Measurements from ENCODE around the gene AARS2.

AARS2 gene

GRCh38 chr6:44285552-44286284 lies 27.4 kb downstream of the AARS2 start:
- no CpG with 5 or more reads among the region's 25 CpGs for WGBS, 2 donors (ENCODE audit: extremely low coverage in 2 of 2, insufficient read length in 2 of 2, insufficient replicate concordance in 1 of 2)
- DNase-seq (ENCODE audit: low spot score), result no peak
- peaks cover 0 to 14% (median 4%) of the 10 kb centered on the region in 3 experiments for H3K27me3 ChIP-seq (ENCODE audit: control insufficient read depth in 3 of 3, insufficient read depth in 3 of 3, low read depth in 1 of 3, low read length in 3 of 3)

GRCh38 chr6:44284867-44285266 lies 28.3 kb downstream of the AARS2 start:
- Histone ChIP-seq H3K4me1 (ENCODE audit: control insufficient read depth in 2 of 2, insufficient read depth in 1 of 2, low read depth in 1 of 2, low read length in 2 of 2) (no peaks in the 10 kb centered on the region), H3K9me3 (replicated peaks in 1 of 2; ENCODE audit: control insufficient read depth in 2 of 2, insufficient read depth in 1 of 2, low read depth in 1 of 2, low read length in 2 of 2) (peaks cover 0 to 2% of the 10 kb centered on the region in 2 donors), H3K79me1 (ENCODE audit: low read depth, low read length) (no peaks in the 10 kb centered on the region), H3K14ac (ENCODE audit: low read length) (no peak overlapping the region), H2AK5ac (ENCODE audit: low read depth, low read length) (no peak overlapping the region), H3K18ac (ENCODE audit: low read length) (no peak overlapping the region), H2BK120ac (ENCODE audit: low read depth, low read length) (no peak overlapping the region), H3K27ac (replicated peaks; ENCODE audit: low read length) (no peak overlapping the region), H2BK12ac (ENCODE audit: low read length) (no peak overlapping the region), H3K9ac (ENCODE audit: low read depth, low read length, poor library complexity) (no peak overlapping the region), H2BK15ac (ENCODE audit: low read length) (no peak overlapping the region), H3K4me2 (ENCODE audit: insufficient read depth, low read length, poor library complexity, severe bottlenecking) (no peak overlapping the region), H2BK5ac (ENCODE audit: low read length) (no peak overlapping the region), H3K4ac (ENCODE audit: low read length) (no peak overlapping the region), H3K36me3 (replicated peaks in 1 of 2; ENCODE audit: control insufficient read depth in 2 of 2, insufficient read depth in 2 of 2, low read length in 2 of 2) (no peaks in the 10 kb centered on the region), H3K23ac (ENCODE audit: low read depth, low read length, poor library complexity) (no peak overlapping the region), H4K8ac (ENCODE audit: low read depth, low read length) (no peak overlapping the region), H4K91ac (ENCODE audit: low read depth, low read length, poor library complexity) (no peak overlapping the region), H3K27me3 (ENCODE audit: control insufficient read depth in 3 of 3, insufficient read depth in 3 of 3, low read depth in 1 of 3, low read length in 3 of 3) (peaks cover 0 to 10% (median 4%) of the 10 kb centered on the region in 3 experiments), H2AFZ (ENCODE audit: low read length) (no peak overlapping the region), H3K4me3 (ENCODE audit: low read length in 2 of 2) (no peak overlapping the region)
- no CpG with 5 or more reads among the region's 4 CpGs for WGBS, 2 donors (ENCODE audit: extremely low coverage in 2 of 2, insufficient read length in 2 of 2, insufficient replicate concordance in 1 of 2)
- no peak for DNase-seq (ENCODE audit: low spot score)

More at GRCh38 chr6:44285552-44286284, 27.4 kb downstream of the AARS2 start:
- H4K8ac ChIP-seq (ENCODE audit: low read depth, low read length), result no peak overlapping the region
- no peak overlapping the region for H3K18ac ChIP-seq (ENCODE audit: low read length)
- no peak overlapping the region for H2AFZ ChIP-seq (ENCODE audit: low read length)
- no peaks in the 10 kb centered on the region for H3K36me3 ChIP-seq (replicated peaks in 1 of 2; ENCODE audit: control insufficient read depth in 2 of 2, insufficient read depth in 2 of 2, low read length in 2 of 2)
- no peak overlapping the region for H2AK5ac ChIP-seq (ENCODE audit: low read depth, low read length)
- no peak overlapping the region for H3K23ac ChIP-seq (ENCODE audit: low read depth, low read length, poor library complexity)
- no peak overlapping the region for H2BK5ac ChIP-seq (ENCODE audit: low read length)
- no peak overlapping the region for H3K4me3 ChIP-seq (ENCODE audit: low read length in 2 of 2)
- peaks cover 0 to 2% of the 10 kb centered on the region in 2 donors for H3K9me3 ChIP-seq (replicated peaks in 1 of 2; ENCODE audit: control insufficient read depth in 2 of 2, insufficient read depth in 1 of 2, low read depth in 1 of 2, low read length in 2 of 2)
- H2BK15ac ChIP-seq (ENCODE audit: low read length), result no peak overlapping the region
- H3K4me2 ChIP-seq (ENCODE audit: insufficient read depth, low read length, poor library complexity, severe bottlenecking), result no peak overlapping the region
- no peak overlapping the region for H2BK12ac ChIP-seq (ENCODE audit: low read length)
- H4K91ac ChIP-seq (ENCODE audit: low read depth, low read length, poor library complexity), result no peak overlapping the region
- no peaks in the 10 kb centered on the region for H3K79me1 ChIP-seq (ENCODE audit: low read depth, low read length)
- no peaks in the 10 kb centered on the region for H3K4me1 ChIP-seq (ENCODE audit: control insufficient read depth in 2 of 2, insufficient read depth in 1 of 2, low read depth in 1 of 2, low read length in 2 of 2)
- H3K4ac ChIP-seq (ENCODE audit: low read length), result no peak overlapping the region
- H3K14ac ChIP-seq (ENCODE audit: low read length), result no peak overlapping the region
- H2BK120ac ChIP-seq (ENCODE audit: low read depth, low read length), result no peak overlapping the region
- no peak overlapping the region for H3K27ac ChIP-seq (replicated peaks; ENCODE audit: low read length)
- H3K9ac ChIP-seq (ENCODE audit: low read depth, low read length, poor library complexity), result no peak overlapping the region

GRCh38 chr6:44284121-44284520 lies 29.0 kb downstream of the AARS2 start:
- Histone ChIP-seq H4K91ac (ENCODE audit: low read depth, low read length, poor library complexity) (no peak overlapping the region), H4K8ac (ENCODE audit: low read depth, low read length) (no peak overlapping the region), H3K9me3 (replicated peaks in 1 of 2; ENCODE audit: control insufficient read depth in 2 of 2, insufficient read depth in 1 of 2, low read depth in 1 of 2, low read length in 2 of 2) (peaks cover 0 to 2% of the 10 kb centered on the region in 2 donors), H2BK5ac (ENCODE audit: low read length) (no peak overlapping the region), H2BK12ac (ENCODE audit: low read length) (no peak overlapping the region), H3K23ac (ENCODE audit: low read depth, low read length, poor library complexity) (no peak overlapping the region), H3K18ac (ENCODE audit: low read length) (no peak overlapping the region), H2AK5ac (ENCODE audit: low read depth, low read length) (no peak overlapping the region), H3K4me1 (ENCODE audit: control insufficient read depth in 2 of 2, insufficient read depth in 1 of 2, low read depth in 1 of 2, low read length in 2 of 2) (no peaks in the 10 kb centered on the region), H3K4ac (ENCODE audit: low read length) (no peak overlapping the region), H3K4me3 (ENCODE audit: low read length in 2 of 2) (no peak overlapping the region), H3K9ac (ENCODE audit: low read depth, low read length, poor library complexity) (no peak overlapping the region), H3K36me3 (replicated peaks in 1 of 2; ENCODE audit: control insufficient read depth in 2 of 2, insufficient read depth in 2 of 2, low read length in 2 of 2) (no peaks in the 10 kb centered on the region), H3K27ac (replicated peaks; ENCODE audit: low read length) (no peak overlapping the region), H3K79me1 (ENCODE audit: low read depth, low read length) (no peaks in the 10 kb centered on the region), H3K27me3 (ENCODE audit: control insufficient read depth in 3 of 3, insufficient read depth in 3 of 3, low read depth in 1 of 3, low read length in 3 of 3) (peaks cover 0 to 4% (median 4%) of the 10 kb centered on the region in 3 experiments), H2AFZ (ENCODE audit: low read length) (no peak overlapping the region), H2BK15ac (ENCODE audit: low read length) (no peak overlapping the region), H3K14ac (ENCODE audit: low read length) (no peak overlapping the region), H3K4me2 (ENCODE audit: insufficient read depth, low read length, poor library complexity, severe bottlenecking) (no peak overlapping the region), H2BK120ac (ENCODE audit: low read depth, low read length) (no peak overlapping the region)
- no peak for DNase-seq (ENCODE audit: low spot score)
- WGBS, 2 donors (ENCODE audit: extremely low coverage in 2 of 2, insufficient read length in 2 of 2, insufficient replicate concordance in 1 of 2), result no CpG with 5 or more reads among the region's 2 CpGs

- Histone ChIP-seq H3K36me3 (replicated peaks in 1 of 2; ENCODE audit: control insufficient read depth in 2 of 2, insufficient read depth in 2 of 2, low read length in 2 of 2) (peaks cover 0 to 6% of the 10 kb centered on the region in 2 donors), H3K27me3 (ENCODE audit: control insufficient read depth in 3 of 3, insufficient read depth in 3 of 3, low read depth in 1 of 3, low read length in 3 of 3) (no peaks in the 10 kb centered on the region), H3K4me2 (ENCODE audit: insufficient read depth, low read length, poor library complexity, severe bottlenecking) (no peak overlapping the region), H2BK5ac (ENCODE audit: low read length) (no peak overlapping the region), H2AFZ (ENCODE audit: low read length) (no peak overlapping the region), H3K4me3 (ENCODE audit: low read length in 2 of 2) (peak overlapping the region in 1 of 2 donors; percentile 6), H4K91ac (ENCODE audit: low read depth, low read length, poor library complexity) (no peak overlapping the region), H3K4ac (ENCODE audit: low read length) (no peak overlapping the region), H3K27ac (replicated peaks; ENCODE audit: low read length) (no peak overlapping the region), H3K23ac (ENCODE audit: low read depth, low read length, poor library complexity) (no peak overlapping the region), H3K9ac (ENCODE audit: low read depth, low read length, poor library complexity) (no peak overlapping the region), H2BK15ac (ENCODE audit: low read length) (no peak overlapping the region), H4K8ac (ENCODE audit: low read depth, low read length) (no peak overlapping the region), H3K9me3 (replicated peaks in 1 of 2; ENCODE audit: control insufficient read depth in 2 of 2, insufficient read depth in 1 of 2, low read depth in 1 of 2, low read length in 2 of 2) (peaks cover 0 to 2% of the 10 kb centered on the region in 2 donors), H3K4me1 (ENCODE audit: control insufficient read depth in 2 of 2, insufficient read depth in 1 of 2, low read depth in 1 of 2, low read length in 2 of 2) (no peaks in the 10 kb centered on the region), H2AK5ac (ENCODE audit: low read depth, low read length) (no peak overlapping the region), H3K18ac (ENCODE audit: low read length) (no peak overlapping the region), H2BK12ac (ENCODE audit: low read length) (no peak overlapping the region), H3K14ac (ENCODE audit: low read length) (no peak overlapping the region), H2BK120ac (ENCODE audit: low read depth, low read length) (no peak overlapping the region), H3K79me1 (ENCODE audit: low read depth, low read length) (peaks cover 2% of the 10 kb centered on the region)
- no peak for DNase-seq (ENCODE audit: low spot score)
- WGBS, 2 donors (ENCODE audit: extremely low coverage in 2 of 2, insufficient read length in 2 of 2, insufficient replicate concordance in 1 of 2), result no CpG with 5 or more reads among the region's 9 CpGs
Observed at GRCh38 chr6:44278774-44279697, 34.1 kb downstream of the AARS2 start.

Measured in neuronal stem cell (in vitro differentiated cells).